Astrocyte (in vitro differentiated cells and primary cell): Measurements from ENCODE around the gene MAN1B1.

ENCODE experiments used
- EZH2 ChIP-seq: IDR thresholded peaks from 2 replicates; pipeline ENCODE4 v1.6.1; 2012; ENCODE audit warnings: mild to moderate bottlenecking, low read length, inconsistent platforms; ENCODE audit not compliant: insufficient read depth
- TF ChIP-seq, protein P1 (sequence below): IDR thresholded peaks from 2 replicates; pipeline ENCODE4 v1.5.1; 2011; ENCODE audit warnings: low read depth, mild to moderate bottlenecking, inconsistent platforms, low read length, moderate library complexity; ENCODE audit not compliant: insufficient read depth

- TF ChIP-seq, protein P1, sequence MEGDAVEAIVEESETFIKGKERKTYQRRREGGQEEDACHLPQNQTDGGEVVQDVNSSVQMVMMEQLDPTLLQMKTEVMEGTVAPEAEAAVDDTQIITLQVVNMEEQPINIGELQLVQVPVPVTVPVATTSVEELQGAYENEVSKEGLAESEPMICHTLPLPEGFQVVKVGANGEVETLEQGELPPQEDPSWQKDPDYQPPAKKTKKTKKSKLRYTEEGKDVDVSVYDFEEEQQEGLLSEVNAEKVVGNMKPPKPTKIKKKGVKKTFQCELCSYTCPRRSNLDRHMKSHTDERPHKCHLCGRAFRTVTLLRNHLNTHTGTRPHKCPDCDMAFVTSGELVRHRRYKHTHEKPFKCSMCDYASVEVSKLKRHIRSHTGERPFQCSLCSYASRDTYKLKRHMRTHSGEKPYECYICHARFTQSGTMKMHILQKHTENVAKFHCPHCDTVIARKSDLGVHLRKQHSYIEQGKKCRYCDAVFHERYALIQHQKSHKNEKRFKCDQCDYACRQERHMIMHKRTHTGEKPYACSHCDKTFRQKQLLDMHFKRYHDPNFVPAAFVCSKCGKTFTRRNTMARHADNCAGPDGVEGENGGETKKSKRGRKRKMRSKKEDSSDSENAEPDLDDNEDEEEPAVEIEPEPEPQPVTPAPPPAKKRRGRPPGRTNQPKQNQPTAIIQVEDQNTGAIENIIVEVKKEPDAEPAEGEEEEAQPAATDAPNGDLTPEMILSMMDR: no peak
- no peak for TF ChIP-seq EZH2
These were observed 29.3 kb downstream of the MAN1B1 start for GRCh38 chr9:137116027-137116507.
